ENCODE results near the gene TMTC2. TPM values are rescaled to one million over a fixed set of nuclear protein-coding genes. Genes with fewer than 3 reads are reported as not detected.

The TMTC2 gene
- total and polyA plus RNA-seq, 5 donors from 2014 or later, result 0.10 to 6.3 (median 0.21) TPM

GRCh38 chr12:82714427-82714826 is 27.7 kb downstream of the TMTC2 start:
- no peak overlapping the region for H3K4me3 Mint-ChIP-seq
- Histone ChIP-seq H3K4me1 (ENCODE audit: control insufficient read depth, insufficient read depth, low read length, poor library complexity, severe bottlenecking) (no peaks in the 10 kb centered on the region), H3K4me3 (ENCODE audit: low read depth, low read length) (no peak overlapping the region), H3K27me3 (ENCODE audit: control insufficient read depth, insufficient read depth, low read length) (no peaks in the 10 kb centered on the region), H3K9me3 (ENCODE audit: control insufficient read depth in 2 of 2, low read length in 2 of 2) (no peaks in the 10 kb centered on the region), H3K36me3 (ENCODE audit: control insufficient read depth, insufficient read depth, low read length) (no peaks in the 10 kb centered on the region), H3K27ac (ENCODE audit: insufficient read depth, low read length, poor library complexity, severe bottlenecking) (no peak overlapping the region)
- H3K4me1 Mint-ChIP-seq, result no peaks in the 10 kb centered on the region
- ATAC-seq (ENCODE audit: low read depth in 2 of 2), result no peak
- peaks cover 0 to 2% (median 0%) of the 10 kb centered on the region in 7 donors for H3K9me3 Mint-ChIP-seq
- no peaks in the 10 kb centered on the region for H3K27me3 Mint-ChIP-seq
- no peak for DNase-seq
- peaks cover 5% of the 10 kb centered on the region for H3K36me3 Mint-ChIP-seq
- peak overlapping the region in 1 of 3 donors; percentile 23 for H3K27ac Mint-ChIP-seq

- H3K4me3 ChIP-seq (ENCODE audit: low read depth, low read length), result no peak overlapping the region
- Mint-ChIP-seq H3K36me3 (peaks cover 4% of the 10 kb centered on the region), H3K27ac (no peak overlapping the region), H3K4me3 (no peak overlapping the region), H3K4me1 (no peaks in the 10 kb centered on the region), H3K27me3 (no peaks in the 10 kb centered on the region), H3K9me3 (no peaks in the 10 kb centered on the region)
- no peaks in the 10 kb centered on the region for H3K4me1 ChIP-seq (ENCODE audit: control insufficient read depth, insufficient read depth, low read length, poor library complexity, severe bottlenecking)
- no peaks in the 10 kb centered on the region for H3K27me3 ChIP-seq (ENCODE audit: control insufficient read depth, insufficient read depth, low read length)
- no peaks in the 10 kb centered on the region for H3K9me3 ChIP-seq (ENCODE audit: control insufficient read depth in 2 of 2, low read length in 2 of 2)
- ATAC-seq (ENCODE audit: low read depth in 2 of 2) (no peak), DNase-seq (no peak)
- no peak overlapping the region for H3K27ac ChIP-seq (ENCODE audit: insufficient read depth, low read length, poor library complexity, severe bottlenecking)
- H3K36me3 ChIP-seq (ENCODE audit: control insufficient read depth, insufficient read depth, low read length), result no peaks in the 10 kb centered on the region
Observed at GRCh38 chr12:82721726-82722125, 35.0 kb downstream of the TMTC2 start.

GRCh38 chr12:82723093-82723492 is 36.4 kb downstream of the TMTC2 start:
- H3K27ac ChIP-seq (ENCODE audit: insufficient read depth, low read length, poor library complexity, severe bottlenecking), result no peak overlapping the region
- no peak for DNase-seq
- H3K27ac Mint-ChIP-seq, result peak overlapping the region in 1 of 3 donors; percentile 26
- H3K36me3 Mint-ChIP-seq, result peaks cover 4% of the 10 kb centered on the region
- no peak overlapping the region for H3K4me3 Mint-ChIP-seq
- no peak overlapping the region for H3K4me3 ChIP-seq (ENCODE audit: low read depth, low read length)
- H3K27me3 Mint-ChIP-seq, result no peaks in the 10 kb centered on the region
- H3K9me3 ChIP-seq (ENCODE audit: control insufficient read depth in 2 of 2, low read length in 2 of 2), result no peaks in the 10 kb centered on the region
- no peaks in the 10 kb centered on the region for H3K27me3 ChIP-seq (ENCODE audit: control insufficient read depth, insufficient read depth, low read length)
- H3K9me3 Mint-ChIP-seq, result no peaks in the 10 kb centered on the region
- no peak for ATAC-seq (ENCODE audit: low read depth in 2 of 2)
- no peaks in the 10 kb centered on the region for H3K4me1 Mint-ChIP-seq
- H3K36me3 ChIP-seq (ENCODE audit: control insufficient read depth, insufficient read depth, low read length), result no peaks in the 10 kb centered on the region
- H3K4me1 ChIP-seq (ENCODE audit: control insufficient read depth, insufficient read depth, low read length, poor library complexity, severe bottlenecking), result no peaks in the 10 kb centered on the region

- no peaks in the 10 kb centered on the region for H3K27me3 ChIP-seq (ENCODE audit: control insufficient read depth, insufficient read depth, low read length)
- DNase-seq (no peak), ATAC-seq (ENCODE audit: low read depth in 2 of 2) (no peak)
- H3K4me3 ChIP-seq (ENCODE audit: low read depth, low read length), result no peak overlapping the region
- Mint-ChIP-seq H3K27me3 (no peaks in the 10 kb centered on the region), H3K9me3 (no peaks in the 10 kb centered on the region), H3K4me1 (no peaks in the 10 kb centered on the region), H3K27ac (no peak overlapping the region), H3K4me3 (no peak overlapping the region), H3K36me3 (peaks cover 4% of the 10 kb centered on the region)
- H3K27ac ChIP-seq (ENCODE audit: insufficient read depth, low read length, poor library complexity, severe bottlenecking), result no peak overlapping the region
- H3K36me3 ChIP-seq (ENCODE audit: control insufficient read depth, insufficient read depth, low read length), result no peaks in the 10 kb centered on the region
- no peaks in the 10 kb centered on the region for H3K4me1 ChIP-seq (ENCODE audit: control insufficient read depth, insufficient read depth, low read length, poor library complexity, severe bottlenecking)
- no peaks in the 10 kb centered on the region for H3K9me3 ChIP-seq (ENCODE audit: control insufficient read depth in 2 of 2, low read length in 2 of 2)
Observed at GRCh38 chr12:82723891-82724290, 37.2 kb downstream of the TMTC2 start.

- no peaks in the 10 kb centered on the region for H3K36me3 ChIP-seq (ENCODE audit: control insufficient read depth, insufficient read depth, low read length)
- no peak overlapping the region for H3K27ac Mint-ChIP-seq
- H3K4me3 ChIP-seq (ENCODE audit: low read depth, low read length), result no peak overlapping the region
- no peak overlapping the region for H3K27ac ChIP-seq (ENCODE audit: insufficient read depth, low read length, poor library complexity, severe bottlenecking)
- DNase-seq, result no peak
- H3K9me3 ChIP-seq (ENCODE audit: control insufficient read depth in 2 of 2, low read length in 2 of 2), result no peaks in the 10 kb centered on the region
- H3K4me3 Mint-ChIP-seq, result no peak overlapping the region
- H3K36me3 Mint-ChIP-seq, result peaks cover 13% of the 10 kb centered on the region
- no peaks in the 10 kb centered on the region for H3K27me3 ChIP-seq (ENCODE audit: control insufficient read depth, insufficient read depth, low read length)
- H3K9me3 Mint-ChIP-seq, result peaks cover 0 to 1% (median 0%) of the 10 kb centered on the region in 7 donors
- H3K4me1 Mint-ChIP-seq, result no peaks in the 10 kb centered on the region
- no peaks in the 10 kb centered on the region for H3K27me3 Mint-ChIP-seq
- no peaks in the 10 kb centered on the region for H3K4me1 ChIP-seq (ENCODE audit: control insufficient read depth, insufficient read depth, low read length, poor library complexity, severe bottlenecking)
- ATAC-seq (ENCODE audit: low read depth in 2 of 2), result no peak
Observed at GRCh38 chr12:82725741-82726140, 39.0 kb downstream of the TMTC2 start.

- no peaks in the 10 kb centered on the region for H3K27me3 ChIP-seq (ENCODE audit: control insufficient read depth, insufficient read depth, low read length)
- no peak overlapping the region for H3K4me3 Mint-ChIP-seq
- no peaks in the 10 kb centered on the region for H3K36me3 ChIP-seq (ENCODE audit: control insufficient read depth, insufficient read depth, low read length)
- no peak for DNase-seq
- H3K36me3 Mint-ChIP-seq, result peaks cover 10% of the 10 kb centered on the region
- H3K4me1 ChIP-seq (ENCODE audit: control insufficient read depth, insufficient read depth, low read length, poor library complexity, severe bottlenecking), result no peaks in the 10 kb centered on the region
- peaks cover 0 to 1% (median 0%) of the 10 kb centered on the region in 7 donors for H3K9me3 Mint-ChIP-seq
- H3K27ac ChIP-seq (ENCODE audit: insufficient read depth, low read length, poor library complexity, severe bottlenecking), result no peak overlapping the region
- H3K4me1 Mint-ChIP-seq, result no peaks in the 10 kb centered on the region
- no peak overlapping the region for H3K4me3 ChIP-seq (ENCODE audit: low read depth, low read length)
- ATAC-seq (ENCODE audit: low read depth in 2 of 2), result no peak
- H3K9me3 ChIP-seq (ENCODE audit: control insufficient read depth in 2 of 2, low read length in 2 of 2), result no peaks in the 10 kb centered on the region
- no peaks in the 10 kb centered on the region for H3K27me3 Mint-ChIP-seq
- no peak overlapping the region for H3K27ac Mint-ChIP-seq
Observed at GRCh38 chr12:82727886-82728285, 41.2 kb downstream of the TMTC2 start.

GRCh38 chr12:82728710-82729109 is 42.0 kb downstream of the TMTC2 start:
- DNase-seq (no peak), ATAC-seq (ENCODE audit: low read depth in 2 of 2) (no peak)
- peaks cover 0 to 1% (median 0%) of the 10 kb centered on the region in 7 donors for H3K9me3 Mint-ChIP-seq
- H3K4me3 Mint-ChIP-seq, result no peak overlapping the region
- Histone ChIP-seq H3K27me3 (ENCODE audit: control insufficient read depth, insufficient read depth, low read length) (no peaks in the 10 kb centered on the region), H3K36me3 (ENCODE audit: control insufficient read depth, insufficient read depth, low read length) (no peaks in the 10 kb centered on the region), H3K27ac (ENCODE audit: insufficient read depth, low read length, poor library complexity, severe bottlenecking) (no peak overlapping the region), H3K9me3 (ENCODE audit: control insufficient read depth in 2 of 2, low read length in 2 of 2) (no peaks in the 10 kb centered on the region), H3K4me1 (ENCODE audit: control insufficient read depth, insufficient read depth, low read length, poor library complexity, severe bottlenecking) (no peaks in the 10 kb centered on the region), H3K4me3 (ENCODE audit: low read depth, low read length) (no peak overlapping the region)
- no peaks in the 10 kb centered on the region for H3K4me1 Mint-ChIP-seq
- H3K27ac Mint-ChIP-seq, result no peak overlapping the region
- peaks cover 10% of the 10 kb centered on the region for H3K36me3 Mint-ChIP-seq
- H3K27me3 Mint-ChIP-seq, result no peaks in the 10 kb centered on the region

GRCh38 chr12:82730953-82731459 is 44.3 kb downstream of the TMTC2 start:
- Mint-ChIP-seq H3K4me3 (no peak overlapping the region), H3K9me3 (peaks cover 0 to 1% (median 0%) of the 10 kb centered on the region in 7 donors), H3K4me1 (no peaks in the 10 kb centered on the region), H3K27me3 (no peaks in the 10 kb centered on the region), H3K36me3 (peaks cover 10% of the 10 kb centered on the region), H3K27ac (no peak overlapping the region)
- Histone ChIP-seq H3K9me3 (ENCODE audit: control insufficient read depth in 2 of 2, low read length in 2 of 2) (no peaks in the 10 kb centered on the region), H3K4me3 (ENCODE audit: low read depth, low read length) (no peak overlapping the region), H3K27me3 (ENCODE audit: control insufficient read depth, insufficient read depth, low read length) (no peaks in the 10 kb centered on the region), H3K36me3 (ENCODE audit: control insufficient read depth, insufficient read depth, low read length) (no peaks in the 10 kb centered on the region), H3K27ac (ENCODE audit: insufficient read depth, low read length, poor library complexity, severe bottlenecking) (no peak overlapping the region), H3K4me1 (ENCODE audit: control insufficient read depth, insufficient read depth, low read length, poor library complexity, severe bottlenecking) (no peaks in the 10 kb centered on the region)
- ATAC-seq (ENCODE audit: low read depth in 2 of 2) (no peak), DNase-seq (no peak)

Data from CD4-positive, CD25-positive, alpha-beta regulatory T cell (primary cell).